Neural crest cell (in vitro differentiated cells): ENCODE measurements around the gene PALM2AKAP2. TPM values are rescaled to one million over a fixed set of nuclear protein-coding genes. Genes with fewer than 3 reads are reported as not detected.

Experiments
- DNase-seq: peaks from one replicate; pipeline ENCODE4 v3.0.0; 2021; ENCODE audit warnings: low read depth, mixed read lengths, low spot score
- H3K27ac Mint-ChIP-seq: one replicate; pipeline ENCODE4 v1.8.0; 2021; ENCODE audit warnings: mild to moderate bottlenecking, mixed read lengths; ENCODE audit not compliant: unreplicated experiment
- H3K27me3 Mint-ChIP-seq: 2 replicates; pipeline ENCODE4 v1.8.0; 2021; ENCODE audit warnings: low read depth, mild to moderate bottlenecking, mixed read lengths
- H3K36me3 Mint-ChIP-seq: 2 replicates; pipeline ENCODE4 v1.8.0; 2021; ENCODE audit warnings: low read depth, mild to moderate bottlenecking, mixed read lengths
- H3K4me1 Mint-ChIP-seq: 2 replicates; pipeline ENCODE4 v1.8.0; 2021; ENCODE audit warnings: mixed read lengths
- H3K4me3 Mint-ChIP-seq: one replicate; pipeline ENCODE4 v1.8.0; 2021; ENCODE audit warnings: mild to moderate bottlenecking, mixed read lengths
- H3K9me3 Mint-ChIP-seq: 2 replicates; pipeline ENCODE4 v1.8.0; 2021; ENCODE audit warnings: mixed read lengths
- total RNA-seq: library from RNA; stranded (reverse); gene quantifications from 2 replicates; pipeline ENCODE4 v1.2.1, GENCODE V29; 2021
- TF ChIP-seq, protein P1 (sequence below): fragments of 200-600 bp; sonication (generic); conservative IDR thresholded peaks from 2 replicates; pipeline ENCODE4 v1.5.0; 2021; ENCODE audit warnings: antibody characterized with exemption, mild to moderate bottlenecking

The PALM2AKAP2 gene
- total RNA-seq, 1 donor from 2014 or later: 5.6 TPM

DNA sequence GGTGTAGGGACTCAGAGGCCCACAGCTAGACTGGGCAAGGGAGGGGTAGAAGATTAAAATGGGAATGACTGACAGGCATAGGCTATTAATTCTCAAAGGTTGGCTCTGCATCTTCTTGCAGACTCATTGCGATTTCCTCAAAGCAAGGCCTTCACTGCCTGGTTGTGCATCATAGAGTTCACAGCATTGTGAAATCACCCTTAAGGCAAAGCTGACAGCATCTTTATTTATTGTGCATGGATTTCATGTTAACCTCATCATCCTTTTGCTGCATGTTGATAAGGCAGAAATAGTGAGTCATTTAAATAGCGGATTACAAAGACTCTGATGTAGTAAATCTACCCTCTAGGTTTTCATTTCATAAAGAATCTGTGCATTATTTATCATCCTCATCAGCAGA, 13.6 kb upstream of the PALM2AKAP2 start:
- TF ChIP-seq, protein P1, sequence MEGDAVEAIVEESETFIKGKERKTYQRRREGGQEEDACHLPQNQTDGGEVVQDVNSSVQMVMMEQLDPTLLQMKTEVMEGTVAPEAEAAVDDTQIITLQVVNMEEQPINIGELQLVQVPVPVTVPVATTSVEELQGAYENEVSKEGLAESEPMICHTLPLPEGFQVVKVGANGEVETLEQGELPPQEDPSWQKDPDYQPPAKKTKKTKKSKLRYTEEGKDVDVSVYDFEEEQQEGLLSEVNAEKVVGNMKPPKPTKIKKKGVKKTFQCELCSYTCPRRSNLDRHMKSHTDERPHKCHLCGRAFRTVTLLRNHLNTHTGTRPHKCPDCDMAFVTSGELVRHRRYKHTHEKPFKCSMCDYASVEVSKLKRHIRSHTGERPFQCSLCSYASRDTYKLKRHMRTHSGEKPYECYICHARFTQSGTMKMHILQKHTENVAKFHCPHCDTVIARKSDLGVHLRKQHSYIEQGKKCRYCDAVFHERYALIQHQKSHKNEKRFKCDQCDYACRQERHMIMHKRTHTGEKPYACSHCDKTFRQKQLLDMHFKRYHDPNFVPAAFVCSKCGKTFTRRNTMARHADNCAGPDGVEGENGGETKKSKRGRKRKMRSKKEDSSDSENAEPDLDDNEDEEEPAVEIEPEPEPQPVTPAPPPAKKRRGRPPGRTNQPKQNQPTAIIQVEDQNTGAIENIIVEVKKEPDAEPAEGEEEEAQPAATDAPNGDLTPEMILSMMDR: no peak
- no peak overlapping the region for H3K4me3 Mint-ChIP-seq
- no peak overlapping the region for H3K27ac Mint-ChIP-seq
- no peak for DNase-seq
- no peaks in the 10 kb centered on the region for H3K36me3 Mint-ChIP-seq
- H3K4me1 Mint-ChIP-seq: peaks cover 9% of the 10 kb centered on the region
- no peaks in the 10 kb centered on the region for H3K9me3 Mint-ChIP-seq
- H3K27me3 Mint-ChIP-seq: peaks cover 5% of the 10 kb centered on the region

DNA sequence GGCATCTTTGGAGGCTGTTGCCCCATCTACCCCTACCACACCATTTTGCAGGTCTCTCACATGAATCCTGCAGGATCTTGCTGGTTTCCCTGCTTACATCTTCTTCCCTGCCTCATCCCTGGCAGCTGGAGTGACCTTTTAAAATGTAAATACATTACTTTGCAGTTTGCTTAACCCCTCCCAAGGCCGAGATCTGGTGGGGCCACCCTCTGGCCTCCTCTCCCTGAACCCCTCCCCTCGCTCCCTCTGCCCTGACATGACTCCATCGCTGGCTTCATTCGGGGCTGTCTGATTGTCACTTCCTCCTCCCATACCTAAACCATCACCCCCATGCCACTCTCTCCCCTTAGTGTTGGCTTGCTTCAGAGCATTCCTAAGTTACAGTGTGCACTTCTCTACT, 12.6 kb upstream of the PALM2AKAP2 start:
- Mint-ChIP-seq H3K36me3 (no peaks in the 10 kb centered on the region), H3K27me3 (peaks cover 8% of the 10 kb centered on the region), H3K4me3 (no peak overlapping the region), H3K4me1 (peaks cover 16% of the 10 kb centered on the region), H3K9me3 (no peaks in the 10 kb centered on the region), H3K27ac (no peak overlapping the region)
- no peak for DNase-seq
- TF ChIP-seq, protein P1: no peak

GRCh38 chr9:109767814-109768213, 12.2 kb upstream of the PALM2AKAP2 start:
- Mint-ChIP-seq H3K27me3 (peaks cover 8% of the 10 kb centered on the region), H3K4me1 (peaks cover 17% of the 10 kb centered on the region), H3K36me3 (no peaks in the 10 kb centered on the region), H3K27ac (peak overlapping the region; percentile 48), H3K9me3 (no peaks in the 10 kb centered on the region), H3K4me3 (no peak overlapping the region)
- DNase-seq: no peak
- TF ChIP-seq, protein P1: no peak

GRCh38 chr9:109769250-109769649, 10.7 kb upstream of the PALM2AKAP2 start:
- no peaks in the 10 kb centered on the region for H3K9me3 Mint-ChIP-seq
- H3K4me3 Mint-ChIP-seq: no peak overlapping the region
- no peaks in the 10 kb centered on the region for H3K36me3 Mint-ChIP-seq
- peaks cover 17% of the 10 kb centered on the region for H3K4me1 Mint-ChIP-seq
- no peak for DNase-seq
- no peak overlapping the region for H3K27ac Mint-ChIP-seq
- TF ChIP-seq, protein P1: no peak
- H3K27me3 Mint-ChIP-seq: peaks cover 8% of the 10 kb centered on the region

DNA sequence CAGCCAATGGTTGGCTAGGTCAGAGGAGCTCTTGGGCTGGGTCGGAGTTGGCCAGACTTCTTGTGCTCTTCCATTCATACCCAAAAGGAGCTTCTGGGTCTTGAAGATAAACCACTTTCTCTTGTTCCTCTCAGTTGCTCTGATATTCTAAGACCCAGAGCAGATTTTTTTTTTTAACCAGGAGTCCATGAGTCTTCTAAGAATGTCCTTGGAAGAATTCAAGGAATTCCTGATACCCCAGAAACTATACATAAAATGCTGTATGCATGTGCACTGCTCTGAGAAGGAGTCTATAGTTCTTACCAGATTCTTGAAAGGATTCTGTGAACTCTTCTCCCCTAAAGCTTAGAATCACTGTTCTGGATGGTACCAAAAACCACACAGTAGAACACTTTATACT, 9.9 kb upstream of the PALM2AKAP2 start:
- Mint-ChIP-seq H3K4me1 (peaks cover 17% of the 10 kb centered on the region), H3K27me3 (peaks cover 5% of the 10 kb centered on the region), H3K27ac (no peak overlapping the region), H3K4me3 (no peak overlapping the region), H3K36me3 (no peaks in the 10 kb centered on the region), H3K9me3 (no peaks in the 10 kb centered on the region)
- no peak for DNase-seq
- TF ChIP-seq, protein P1: no peak

DNA sequence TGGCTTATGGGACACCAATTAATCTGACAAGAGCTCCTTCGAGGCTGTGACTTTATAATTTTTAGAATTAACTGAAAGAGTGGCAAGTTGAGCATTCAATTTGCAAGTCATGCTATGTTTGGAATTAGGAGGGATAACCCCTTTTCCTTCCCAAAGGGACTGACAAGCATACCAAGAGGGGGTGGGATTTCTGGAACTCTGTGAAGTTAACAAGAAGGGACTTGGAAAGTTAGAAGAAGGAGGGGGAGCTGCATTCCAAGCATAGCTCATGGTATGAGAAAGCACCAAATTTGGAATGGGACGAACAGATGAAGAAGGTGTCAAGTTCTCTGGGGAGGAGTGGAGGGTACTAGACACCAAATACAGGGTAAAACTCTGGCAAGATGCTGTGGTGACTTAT, 8.9 kb upstream of the PALM2AKAP2 start:
- no peak overlapping the region for H3K4me3 Mint-ChIP-seq
- DNase-seq: no peak
- peaks cover 5% of the 10 kb centered on the region for H3K27me3 Mint-ChIP-seq
- H3K4me1 Mint-ChIP-seq: peaks cover 17% of the 10 kb centered on the region
- TF ChIP-seq, protein P1: no peak
- no peaks in the 10 kb centered on the region for H3K9me3 Mint-ChIP-seq
- no peaks in the 10 kb centered on the region for H3K36me3 Mint-ChIP-seq
- no peak overlapping the region for H3K27ac Mint-ChIP-seq
